K562 (cell line): ENCODE data around the gene KRT28. TPM values are rescaled to one million over a fixed set of nuclear protein-coding genes. Genes with fewer than 3 reads are reported as not detected.

ENCODE experiments used
- ATF3 ChIP-seq, 2 experiments: fragments of 450-650 bp in 1 of 2; sonication (generic) in 1 of 2; formaldehyde crosslinking in 1 of 2; IDR thresholded peaks in 1 of 2; conservative IDR thresholded peaks in 1 of 2; 2 replicates each; pipeline versions ENCODE4 v1.6.1 to v1.8.1; 2016 to 2023; ENCODE audit warnings: mild to moderate bottlenecking in 2 of 2, moderate library complexity in 2 of 2, inconsistent platforms in 1 of 2, missing genetic modification reagents in 1 of 2
- ATF4 ChIP-seq: fragments of 450-650 bp; formaldehyde crosslinking; IDR thresholded peaks from 2 replicates; pipeline ENCODE4 v1.4.0; 2022; ENCODE audit warnings: mild to moderate bottlenecking, moderate library complexity
- EP400 ChIP-seq: fragments of 450-650 bp; IDR thresholded peaks from 2 replicates; pipeline ENCODE4 v1.6.1; 2017; ENCODE audit warnings: antibody characterized with exemption, mild to moderate bottlenecking, moderate library complexity
- FOXK1 ChIP-seq: sonication (generic); formaldehyde crosslinking; IDR thresholded peaks from 2 replicates; pipeline ENCODE4 v1.8.0; 2022; ENCODE audit warnings: missing genetic modification reagents, mild to moderate bottlenecking, borderline replicate concordance
- MNT ChIP-seq, 2 experiments: fragments of 450-650 bp; conservative IDR thresholded peaks; 2 replicates each; pipeline ENCODE4 v1.6.1; 2017; ENCODE audit warnings: mild to moderate bottlenecking in 2 of 2, moderate library complexity in 2 of 2
- SMARCB1 ChIP-seq: IDR thresholded peaks from 2 replicates; pipeline ENCODE4 v1.6.1; 2011; ENCODE audit warnings: improper control_type of control experiment, low read depth; ENCODE audit not compliant: insufficient read length
- TCF3 ChIP-seq: sonication (generic); formaldehyde crosslinking; IDR thresholded peaks from 2 replicates; pipeline ENCODE4 v1.4.0; 2020; ENCODE audit warnings: mild to moderate bottlenecking, missing genetic modification reagents
- THAP7 ChIP-seq: fragments of 250-450 bp; sonication (Bioruptor Pico); IDR thresholded peaks from 2 replicates; pipeline ENCODE4 v1.5.0; 2021
- TSHZ1 ChIP-seq: fragments of 250-450 bp; sonication (Bioruptor Pico); IDR thresholded peaks from 2 replicates; pipeline ENCODE4 v1.4.0; 2020; ENCODE audit warnings: mild to moderate bottlenecking, moderate library complexity
- YY1 ChIP-seq, 3 experiments: IDR thresholded peaks; 2 replicates each; pipeline ENCODE4 v1.6.1; 2011; ENCODE audit warnings: low read length in 2 of 3, mild to moderate bottlenecking in 2 of 3, moderate library complexity in 2 of 3, borderline replicate concordance in 1 of 3, control low read depth in 1 of 3, low read depth in 1 of 3; ENCODE audit not compliant: insufficient read depth in 3 of 3, insufficient replicate concordance in 2 of 3, control insufficient read depth in 1 of 3, insufficient read length in 1 of 3; ENCODE audit errors: extremely low read depth in 1 of 3
- ZNF639 ChIP-seq, 2 experiments: fragments of 200-800 bp in 1 of 2; sonication (Bioruptor generic) in 1 of 2; sonication (generic) in 1 of 2; formaldehyde crosslinking in 1 of 2; IDR thresholded peaks in 1 of 2; conservative IDR thresholded peaks in 1 of 2; 2 replicates each; pipeline versions ENCODE4 v1.5.0 to v1.6.1; 2016 to 2020; ENCODE audit warnings: missing compliant biosample characterization in 1 of 2, missing genetic modification characterization in 1 of 2, missing genetic modification reagents in 1 of 2
- polyA plus RNA-seq, 8 experiments: library from polyadenylated mRNA; depleted of rRNA in 4 of 8; stranded (reverse) in 5 of 8; unstranded in 3 of 8; fragments of >200 nt; fragmentation: Nextera tagmentation in 2 of 8; fragmentation: Illumina TruSeq in 1 of 8; extraction: Ambion mirVana in 2 of 8; extraction: Trizol in 1 of 8; gene quantifications; 2 replicates each; pipeline versions ENCODE4 v1.2.1 to v1.2.3, GENCODE V29; 2011 to 2014; ENCODE audit warnings: inconsistent platforms in 1 of 8, missing spikeins in 1 of 8
- total RNA-seq, 7 experiments: library from RNA; depleted of rRNA in 6 of 7; stranded (reverse); fragments of >200 nt in 6 of 7; fragmentation: Illumina TruSeq in 2 of 7; extraction: Trizol in 2 of 7; gene quantifications; 2 replicates each; pipeline versions ENCODE4 v1.2.1 to v1.2.3, GENCODE V29; 2011 to 2021; ENCODE audit warnings: low replicate concordance in 1 of 7

KRT28 gene
- total and polyA plus RNA-seq, 9 of the 15 experiments (the other 6 are each of a cell fraction or from before 2014, with no cell fraction given), result not detected

- TF ChIP-seq YY1 (IDR thresholded peaks at IDR 0.05; ENCODE audit: borderline replicate concordance in 1 of 3, control insufficient read depth in 1 of 3, extremely low read depth in 1 of 3, insufficient read depth in 3 of 3, insufficient read length in 1 of 3, insufficient replicate concordance in 2 of 3, low read depth in 1 of 3, low read length in 2 of 3), result peak in 2 of 3 experiments; percentile 26 to 28
- TF ChIP-seq FOXK1 (CRISPR knock-in tag), result no peak
- 0 out of 2 replicates have a peak, but pooled peaks have one; percentile 24 for TF ChIP-seq TSHZ1
- TF ChIP-seq ZNF639 (CRISPR knock-in tag; conservative IDR thresholded peaks at IDR 0.05 in 1 of 2, IDR thresholded peaks at IDR 0.05 in 1 of 2), result peak in 1 of 2 experiments; percentile 100; a peak in 2 of 4 replicates
- TF ChIP-seq TCF3, result no peak
- peak in 1 of 2 experiments; percentile 39; a peak in 1 of 4 replicates for TF ChIP-seq MNT (conservative IDR thresholded peaks at IDR 0.05)
- TF ChIP-seq ATF3 (IDR thresholded peaks at IDR 0.05), result peak; percentile 64
- peak; percentile 31; the same call in 1 of the 2 replicates for TF ChIP-seq ATF3 (CRISPR knock-in tag; conservative IDR thresholded peaks at IDR 0.05)
- TF ChIP-seq EP400, result peak; percentile 71
- TF ChIP-seq ATF4 (CRISPR knock-in tag), result no peak
- TF ChIP-seq SMARCB1, result no peak
- no peak for TF ChIP-seq THAP7
Measured at GRCh38 chr17:40818733-40819527, 19.2 kb upstream of the KRT28 start (continued).
